Liver (tissue), 9 donors: ENCODE data around the gene ROM1. TPM values are rescaled to one million over a fixed set of nuclear protein-coding genes. Genes with fewer than 3 reads are reported as not detected.

ENCODE experiments used
- DNase-seq: peaks from one replicate; pipeline ENCODE4 v3.0.0-alpha.2; 2017; ENCODE audit warnings: low spot score
- H3K27ac ChIP-seq, 2 donors: one replicate each; pipeline ENCODE4 v1.7.0; 2013; ENCODE audit warnings: inconsistent platforms in 2 of 2, low read length in 2 of 2, control low read depth in 1 of 2, low read depth in 1 of 2, mild to moderate bottlenecking in 1 of 2
- H3K27me3 ChIP-seq, 4 donors: one replicate each; pipeline versions ENCODE4 v1.6.1 to v1.7.0; 2013; ENCODE audit warnings: low read length in 3 of 4, inconsistent platforms in 1 of 4, mild to moderate bottlenecking in 1 of 4, moderate library complexity in 1 of 4; ENCODE audit not compliant: control insufficient read depth in 4 of 4, insufficient read depth in 4 of 4
- H3K36me3 ChIP-seq, 4 donors: one replicate each; pipeline versions ENCODE4 v1.6.1 to v1.7.0; 2013; ENCODE audit warnings: low read length in 3 of 4, mild to moderate bottlenecking in 3 of 4, low read depth in 1 of 4, moderate library complexity in 1 of 4; ENCODE audit not compliant: control insufficient read depth in 4 of 4, insufficient read depth in 3 of 4
- H3K4me1 ChIP-seq, 4 donors: one replicate each; pipeline versions ENCODE4 v1.6.1 to v1.7.0; 2013; ENCODE audit warnings: low read length in 3 of 4, mild to moderate bottlenecking in 3 of 4, moderate library complexity in 1 of 4; ENCODE audit not compliant: control insufficient read depth in 4 of 4, insufficient read depth in 4 of 4
- H3K4me3 ChIP-seq, 3 donors: one replicate each; pipeline versions ENCODE4 v1.6.1 to v1.7.0; 2013; ENCODE audit warnings: low read length in 3 of 3, control low read depth in 1 of 3, low read depth in 1 of 3, mild to moderate bottlenecking in 1 of 3
- H3K9ac ChIP-seq, 2 donors: one replicate each; pipeline ENCODE4 v1.7.0; 2013; ENCODE audit warnings: low read length in 2 of 2, mild to moderate bottlenecking in 2 of 2, moderate library complexity in 2 of 2, control low read depth in 1 of 2, low read depth in 1 of 2
- H3K9me3 ChIP-seq, 4 donors: one replicate each; pipeline versions ENCODE4 v1.6.1 to v1.7.0; 2013; ENCODE audit warnings: low read length in 3 of 4; ENCODE audit not compliant: control insufficient read depth in 4 of 4
- FOXA1 ChIP-seq: IDR thresholded peaks from 2 replicates; pipeline ENCODE4 v1.6.1; 2016; ENCODE audit warnings: antibody characterized with exemption
- GABPA ChIP-seq, 2 donors: IDR thresholded peaks in 1 of 2; conservative IDR thresholded peaks in 1 of 2; 2 replicates each; pipeline ENCODE4 v1.6.1; 2016; ENCODE audit warnings: antibody characterized with exemption in 2 of 2, mild to moderate bottlenecking in 1 of 2, moderate library complexity in 1 of 2
- JUND ChIP-seq, 2 donors: IDR thresholded peaks; 2 replicates each; pipeline ENCODE4 v1.6.1; 2016; ENCODE audit warnings: antibody characterized with exemption in 2 of 2
- NR2F2 ChIP-seq: IDR thresholded peaks from 2 replicates; pipeline ENCODE4 v1.6.1; 2016; ENCODE audit warnings: antibody characterized with exemption
- RAD21 ChIP-seq, 2 donors: IDR thresholded peaks; 2 replicates each; pipeline ENCODE4 v1.6.1; 2016; ENCODE audit warnings: antibody characterized with exemption in 2 of 2, mild to moderate bottlenecking in 2 of 2
- RXRA ChIP-seq, 2 donors: IDR thresholded peaks; 2 replicates each; pipeline ENCODE4 v1.6.1; 2017 to 2018; ENCODE audit warnings: antibody characterized with exemption in 2 of 2, mild to moderate bottlenecking in 1 of 2
- TAF1 ChIP-seq: conservative IDR thresholded peaks from 2 replicates; pipeline ENCODE4 v1.6.1; 2016; ENCODE audit warnings: antibody characterized with exemption, mild to moderate bottlenecking
- YY1 ChIP-seq: IDR thresholded peaks from 2 replicates; pipeline ENCODE4 v1.6.1; 2016; ENCODE audit warnings: antibody characterized with exemption, mild to moderate bottlenecking
- WGBS: extraction: QIAGEN DNeasy Blood & Tissue Kit; methylation state at CpG from one replicate; pipeline ENCODE4 v1.1.7; 2013; 5-methylcytosine and 5-hydroxymethylcytosine counted together
- polyA plus RNA-seq, 2 donors: library from polyadenylated mRNA; stranded (reverse) in 1 of 2; unstranded in 1 of 2; fragments of 200-250 nt in 1 of 2; fragments of >200 nt in 1 of 2; fragmentation: Nextera tagmentation in 1 of 2; extraction: Ambion mirVana in 1 of 2; gene quantifications; one replicate each; pipeline versions ENCODE4 v1.2.1 to v1.2.3, GENCODE V29; 2013 to 2015
- total RNA-seq, 2 donors: library from RNA; depleted of rRNA; stranded (reverse); fragments of >200 nt; gene quantifications; one replicate each; pipeline ENCODE4 v1.2.3, GENCODE V29; 2014
- TF ChIP-seq, protein P1 (sequence below): fragments of 150-350 bp; IDR thresholded peaks from 2 replicates; pipeline ENCODE4 v1.5.1; 2017; ENCODE audit warnings: improper control_type of control experiment, low read depth, low read length; ENCODE audit not compliant: missing input control
- TF ChIP-seq, protein P2 (sequence below): IDR thresholded peaks from 2 replicates; pipeline ENCODE4 v1.6.1; 2016; ENCODE audit warnings: antibody characterized with exemption
- TF ChIP-seq, protein P3 (sequence below): IDR thresholded peaks from 2 replicates; pipeline ENCODE4 v1.6.1; 2016; ENCODE audit warnings: antibody characterized with exemption, mild to moderate bottlenecking
- TF ChIP-seq, protein P4 (sequence below): IDR thresholded peaks from 2 replicates; pipeline ENCODE4 v1.6.1; 2016; ENCODE audit warnings: antibody characterized with exemption
- TF ChIP-seq, protein P5 (sequence below): IDR thresholded peaks from 2 replicates; pipeline ENCODE4 v1.6.1; 2016; ENCODE audit warnings: antibody characterized with exemption
- donor health status: healthy.
- donor health status: healthy.
- donor health status: healthy.
- donor health status: healthy.
- donor health status: healthy.

The ROM1 gene
- total and polyA plus RNA-seq, 4 donors, result 0.84 to 3.9 (median 1.1) TPM

DNA sequence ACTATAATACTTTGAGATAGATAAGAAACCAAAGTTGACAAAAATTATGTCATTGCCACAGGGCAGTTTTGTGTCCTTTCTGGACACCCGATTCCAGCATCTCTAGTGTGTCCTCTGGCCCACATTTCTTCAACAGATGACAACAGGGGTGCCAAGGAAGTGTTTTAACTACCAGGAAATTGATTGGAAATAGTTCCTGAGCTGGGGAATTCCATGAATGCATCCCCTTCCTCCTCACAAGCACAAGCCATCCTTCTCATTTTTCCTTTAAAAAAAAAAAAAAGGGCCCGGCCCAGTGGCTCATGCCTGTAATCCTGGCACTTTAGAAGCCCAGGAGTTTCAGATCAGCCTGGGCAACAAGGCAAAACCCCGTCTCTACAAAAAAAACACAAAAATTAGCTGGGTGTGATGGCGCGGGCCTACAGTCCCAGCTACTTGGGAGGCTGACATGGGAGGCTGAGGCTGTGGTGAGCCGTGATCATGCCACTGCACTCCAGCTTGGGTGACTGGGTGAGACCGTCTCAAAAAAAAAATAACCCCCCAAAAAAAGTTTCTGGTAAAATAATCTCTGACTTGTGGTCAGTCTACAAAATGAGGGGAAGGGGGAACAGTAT lies 9.5 kb downstream of the ROM1 start:
- H3K27me3 ChIP-seq, result no peaks in the 10 kb centered on the region

More for the DNA sequence above, 9.5 kb downstream of the ROM1 start:
- TF ChIP-seq, protein P1, sequence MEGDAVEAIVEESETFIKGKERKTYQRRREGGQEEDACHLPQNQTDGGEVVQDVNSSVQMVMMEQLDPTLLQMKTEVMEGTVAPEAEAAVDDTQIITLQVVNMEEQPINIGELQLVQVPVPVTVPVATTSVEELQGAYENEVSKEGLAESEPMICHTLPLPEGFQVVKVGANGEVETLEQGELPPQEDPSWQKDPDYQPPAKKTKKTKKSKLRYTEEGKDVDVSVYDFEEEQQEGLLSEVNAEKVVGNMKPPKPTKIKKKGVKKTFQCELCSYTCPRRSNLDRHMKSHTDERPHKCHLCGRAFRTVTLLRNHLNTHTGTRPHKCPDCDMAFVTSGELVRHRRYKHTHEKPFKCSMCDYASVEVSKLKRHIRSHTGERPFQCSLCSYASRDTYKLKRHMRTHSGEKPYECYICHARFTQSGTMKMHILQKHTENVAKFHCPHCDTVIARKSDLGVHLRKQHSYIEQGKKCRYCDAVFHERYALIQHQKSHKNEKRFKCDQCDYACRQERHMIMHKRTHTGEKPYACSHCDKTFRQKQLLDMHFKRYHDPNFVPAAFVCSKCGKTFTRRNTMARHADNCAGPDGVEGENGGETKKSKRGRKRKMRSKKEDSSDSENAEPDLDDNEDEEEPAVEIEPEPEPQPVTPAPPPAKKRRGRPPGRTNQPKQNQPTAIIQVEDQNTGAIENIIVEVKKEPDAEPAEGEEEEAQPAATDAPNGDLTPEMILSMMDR, result no peak
- TF ChIP-seq, protein P2, sequence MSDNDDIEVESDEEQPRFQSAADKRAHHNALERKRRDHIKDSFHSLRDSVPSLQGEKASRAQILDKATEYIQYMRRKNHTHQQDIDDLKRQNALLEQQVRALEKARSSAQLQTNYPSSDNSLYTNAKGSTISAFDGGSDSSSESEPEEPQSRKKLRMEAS, result no peak
- no peak for TF ChIP-seq FOXA1
- no peak for TF ChIP-seq JUND (IDR thresholded peaks at IDR 0.05)
- no peak for TF ChIP-seq RXRA (IDR thresholded peaks at IDR 0.05)
- TF ChIP-seq, protein P3, sequence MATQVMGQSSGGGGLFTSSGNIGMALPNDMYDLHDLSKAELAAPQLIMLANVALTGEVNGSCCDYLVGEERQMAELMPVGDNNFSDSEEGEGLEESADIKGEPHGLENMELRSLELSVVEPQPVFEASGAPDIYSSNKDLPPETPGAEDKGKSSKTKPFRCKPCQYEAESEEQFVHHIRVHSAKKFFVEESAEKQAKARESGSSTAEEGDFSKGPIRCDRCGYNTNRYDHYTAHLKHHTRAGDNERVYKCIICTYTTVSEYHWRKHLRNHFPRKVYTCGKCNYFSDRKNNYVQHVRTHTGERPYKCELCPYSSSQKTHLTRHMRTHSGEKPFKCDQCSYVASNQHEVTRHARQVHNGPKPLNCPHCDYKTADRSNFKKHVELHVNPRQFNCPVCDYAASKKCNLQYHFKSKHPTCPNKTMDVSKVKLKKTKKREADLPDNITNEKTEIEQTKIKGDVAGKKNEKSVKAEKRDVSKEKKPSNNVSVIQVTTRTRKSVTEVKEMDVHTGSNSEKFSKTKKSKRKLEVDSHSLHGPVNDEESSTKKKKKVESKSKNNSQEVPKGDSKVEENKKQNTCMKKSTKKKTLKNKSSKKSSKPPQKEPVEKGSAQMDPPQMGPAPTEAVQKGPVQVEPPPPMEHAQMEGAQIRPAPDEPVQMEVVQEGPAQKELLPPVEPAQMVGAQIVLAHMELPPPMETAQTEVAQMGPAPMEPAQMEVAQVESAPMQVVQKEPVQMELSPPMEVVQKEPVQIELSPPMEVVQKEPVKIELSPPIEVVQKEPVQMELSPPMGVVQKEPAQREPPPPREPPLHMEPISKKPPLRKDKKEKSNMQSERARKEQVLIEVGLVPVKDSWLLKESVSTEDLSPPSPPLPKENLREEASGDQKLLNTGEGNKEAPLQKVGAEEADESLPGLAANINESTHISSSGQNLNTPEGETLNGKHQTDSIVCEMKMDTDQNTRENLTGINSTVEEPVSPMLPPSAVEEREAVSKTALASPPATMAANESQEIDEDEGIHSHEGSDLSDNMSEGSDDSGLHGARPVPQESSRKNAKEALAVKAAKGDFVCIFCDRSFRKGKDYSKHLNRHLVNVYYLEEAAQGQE, result no peak
- TF ChIP-seq, protein P4, sequence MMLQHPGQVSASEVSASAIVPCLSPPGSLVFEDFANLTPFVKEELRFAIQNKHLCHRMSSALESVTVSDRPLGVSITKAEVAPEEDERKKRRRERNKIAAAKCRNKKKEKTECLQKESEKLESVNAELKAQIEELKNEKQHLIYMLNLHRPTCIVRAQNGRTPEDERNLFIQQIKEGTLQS, result no peak
- TF ChIP-seq TAF1, result no peak
- no peak for TF ChIP-seq YY1
- no peak for TF ChIP-seq GABPA (IDR thresholded peaks at IDR 0.05 in 1 of 2, conservative IDR thresholded peaks at IDR 0.05 in 1 of 2)
- no peak for TF ChIP-seq NR2F2
- no peak for TF ChIP-seq RAD21 (IDR thresholded peaks at IDR 0.05)
- TF ChIP-seq, protein P5, sequence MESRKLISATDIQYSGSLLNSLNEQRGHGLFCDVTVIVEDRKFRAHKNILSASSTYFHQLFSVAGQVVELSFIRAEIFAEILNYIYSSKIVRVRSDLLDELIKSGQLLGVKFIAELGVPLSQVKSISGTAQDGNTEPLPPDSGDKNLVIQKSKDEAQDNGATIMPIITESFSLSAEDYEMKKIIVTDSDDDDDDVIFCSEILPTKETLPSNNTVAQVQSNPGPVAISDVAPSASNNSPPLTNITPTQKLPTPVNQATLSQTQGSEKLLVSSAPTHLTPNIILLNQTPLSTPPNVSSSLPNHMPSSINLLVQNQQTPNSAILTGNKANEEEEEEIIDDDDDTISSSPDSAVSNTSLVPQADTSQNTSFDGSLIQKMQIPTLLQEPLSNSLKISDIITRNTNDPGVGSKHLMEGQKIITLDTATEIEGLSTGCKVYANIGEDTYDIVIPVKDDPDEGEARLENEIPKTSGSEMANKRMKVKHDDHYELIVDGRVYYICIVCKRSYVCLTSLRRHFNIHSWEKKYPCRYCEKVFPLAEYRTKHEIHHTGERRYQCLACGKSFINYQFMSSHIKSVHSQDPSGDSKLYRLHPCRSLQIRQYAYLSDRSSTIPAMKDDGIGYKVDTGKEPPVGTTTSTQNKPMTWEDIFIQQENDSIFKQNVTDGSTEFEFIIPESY, result no peak
- no peaks in the 10 kb centered on the region for H3K9me3 ChIP-seq
- no peak overlapping the region for H3K9ac ChIP-seq
- H3K4me1 ChIP-seq, result peaks cover 4 to 17% (median 10%) of the 10 kb centered on the region in 4 donors
- peak overlapping the region; percentile 80 to 96 for H3K27ac ChIP-seq
- H3K4me3 ChIP-seq, result no peak overlapping the region
- peaks cover 9 to 27% (median 24%) of the 10 kb centered on the region in 4 donors for H3K36me3 ChIP-seq
- DNase-seq, result no peak
- WGBS, result 89% methylated on average over 7 of the region's 7 CpGs
